ENCODE results near the gene PEPD. TPM values are rescaled to one million over a fixed set of nuclear protein-coding genes. Genes with fewer than 3 reads are reported as not detected.

The PEPD gene
- total and polyA plus RNA-seq, 4 donors: 37.3 to 211 (median 117) TPM

DNA sequence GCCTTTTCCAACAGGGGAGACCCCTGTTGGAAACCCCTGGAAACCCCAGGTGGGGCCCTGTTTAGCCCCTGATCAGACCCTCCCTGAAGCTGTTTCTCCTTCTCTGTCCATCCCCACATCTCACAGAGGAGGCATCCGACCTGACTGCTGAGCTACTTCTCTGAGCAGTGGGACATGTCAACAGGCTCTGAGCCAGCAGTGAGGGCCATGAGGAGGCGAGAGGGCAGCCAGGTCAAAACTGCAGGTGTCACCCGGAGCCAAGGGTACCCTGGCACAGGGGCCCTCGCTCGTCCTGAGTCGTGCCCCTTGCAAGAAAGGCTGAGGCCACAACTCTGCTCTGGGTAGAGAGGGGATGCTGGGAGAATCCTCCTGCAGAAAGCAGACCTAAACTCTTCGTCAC, 13.6 kb downstream of the PEPD start:
- no peaks in the 10 kb centered on the region for H3K9me3 ChIP-seq (ENCODE audit: control insufficient read depth in 4 of 4, low read length in 3 of 4)
- H3K9ac ChIP-seq (ENCODE audit: low read depth in 1 of 2, low read length in 2 of 2): no peak overlapping the region
- 54% methylated on average over 7 of the region's 7 CpGs for WGBS
- TF ChIP-seq SP1 (IDR thresholded peaks at IDR 0.05) (no peak), TAF1 (conservative IDR thresholded peaks at IDR 0.05) (no peak), RXRA (IDR thresholded peaks at IDR 0.05) (no peak), RAD21 (IDR thresholded peaks at IDR 0.05) (no peak), MAX (IDR thresholded peaks at IDR 0.05) (no peak), FOXA2 (IDR thresholded peaks at IDR 0.05) (no peak), NR2F2 (IDR thresholded peaks at IDR 0.05) (no peak), EGR1 (IDR thresholded peaks at IDR 0.05; ENCODE audit: low read depth in 2 of 2) (no peak), CTCF (IDR thresholded peaks at IDR 0.05; ENCODE audit: low read depth, low read length, missing input control) (no peak), ZBTB33 (IDR thresholded peaks at IDR 0.05) (no peak), HNF4A (conservative IDR thresholded peaks at IDR 0.05) (no peak)
- H3K4me1 ChIP-seq (ENCODE audit: control insufficient read depth in 4 of 4, insufficient read depth in 4 of 4, low read length in 3 of 4): peaks cover 11 to 52% (median 42%) of the 10 kb centered on the region in 4 donors
- no peaks in the 10 kb centered on the region for H3K27me3 ChIP-seq (ENCODE audit: control insufficient read depth in 4 of 4, insufficient read depth in 4 of 4, low read length in 3 of 4)
- H3K36me3 ChIP-seq (ENCODE audit: control insufficient read depth in 4 of 4, insufficient read depth in 3 of 4, low read depth in 1 of 4, low read length in 3 of 4): peaks cover 0 to 12% (median 4%) of the 10 kb centered on the region in 4 donors
- DNase-seq (ENCODE audit: low spot score): no peak
- no peak overlapping the region for H3K4me3 ChIP-seq (ENCODE audit: low read depth in 1 of 3, low read length in 3 of 3)
- peak overlapping the region; percentile 75 to 78 for H3K27ac ChIP-seq (ENCODE audit: low read depth in 1 of 2, low read length in 2 of 2)

DNA sequence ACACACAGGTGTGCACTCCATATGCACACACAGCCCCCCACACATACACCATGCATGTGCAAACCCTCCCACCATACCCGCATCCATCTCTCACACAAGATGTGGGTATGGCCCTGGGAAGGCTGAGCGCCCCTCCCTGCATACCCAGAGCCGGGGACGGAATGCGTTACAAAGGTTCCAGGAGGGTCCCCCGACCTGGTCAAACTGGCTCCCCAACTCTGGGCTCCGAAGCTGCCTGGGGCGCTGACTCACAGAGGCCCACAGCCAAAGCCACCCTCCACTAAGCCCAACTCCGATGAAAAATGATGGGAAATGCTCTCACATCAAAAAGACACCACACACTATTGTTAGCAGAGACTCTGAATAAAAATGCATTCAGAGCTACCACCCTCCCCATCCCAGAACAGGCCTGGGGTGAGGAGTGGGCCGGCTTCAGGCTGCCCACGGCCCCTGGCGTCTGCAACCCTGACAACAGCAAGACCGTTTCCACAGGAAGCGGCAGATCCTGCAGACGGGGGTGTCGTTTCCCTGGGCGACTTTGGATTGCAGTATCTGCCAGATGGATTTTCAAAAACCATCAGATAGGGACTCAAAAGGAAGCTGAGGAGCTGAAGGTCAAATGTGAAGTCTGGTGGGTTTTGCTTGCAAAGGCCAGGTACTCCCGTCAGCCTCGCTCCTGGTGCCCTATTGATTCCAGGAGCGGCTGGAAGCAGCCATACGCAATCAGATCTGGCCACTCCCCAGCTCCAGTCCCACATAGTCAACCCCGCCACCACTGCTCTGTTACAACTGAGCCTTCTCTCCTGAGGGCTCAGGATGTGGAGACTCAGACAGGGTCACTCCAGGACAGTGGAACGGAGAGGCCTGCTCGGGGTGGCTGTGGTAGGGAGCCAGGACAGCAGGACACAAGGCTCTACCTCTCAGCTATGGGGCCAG, 14.3 kb downstream of the PEPD start:
- Histone ChIP-seq H3K4me3 (ENCODE audit: low read depth in 1 of 3, low read length in 3 of 3) (no peak overlapping the region), H3K27ac (ENCODE audit: low read depth in 1 of 2, low read length in 2 of 2) (peak overlapping the region; percentile 36 to 78), H3K4me1 (ENCODE audit: control insufficient read depth in 4 of 4, insufficient read depth in 4 of 4, low read length in 3 of 4) (peaks cover 15 to 57% (median 44%) of the 10 kb centered on the region in 4 donors), H3K36me3 (ENCODE audit: control insufficient read depth in 4 of 4, insufficient read depth in 3 of 4, low read depth in 1 of 4, low read length in 3 of 4) (peaks cover 0 to 12% (median 3%) of the 10 kb centered on the region in 4 donors), H3K27me3 (ENCODE audit: control insufficient read depth in 4 of 4, insufficient read depth in 4 of 4, low read length in 3 of 4) (no peaks in the 10 kb centered on the region), H3K9ac (ENCODE audit: low read depth in 1 of 2, low read length in 2 of 2) (no peak overlapping the region), H3K9me3 (ENCODE audit: control insufficient read depth in 4 of 4, low read length in 3 of 4) (no peaks in the 10 kb centered on the region)
- no peak for TF ChIP-seq TAF1 (conservative IDR thresholded peaks at IDR 0.05)
- peak; percentile 41 for TF ChIP-seq SP1 (IDR thresholded peaks at IDR 0.05)
- TF ChIP-seq RXRA (IDR thresholded peaks at IDR 0.05): peak; percentile 71 to 85
- TF ChIP-seq RAD21 (IDR thresholded peaks at IDR 0.05): no peak
- TF ChIP-seq HNF4A (conservative IDR thresholded peaks at IDR 0.05): peak; percentile 25 to 66
- TF ChIP-seq, protein P1, sequence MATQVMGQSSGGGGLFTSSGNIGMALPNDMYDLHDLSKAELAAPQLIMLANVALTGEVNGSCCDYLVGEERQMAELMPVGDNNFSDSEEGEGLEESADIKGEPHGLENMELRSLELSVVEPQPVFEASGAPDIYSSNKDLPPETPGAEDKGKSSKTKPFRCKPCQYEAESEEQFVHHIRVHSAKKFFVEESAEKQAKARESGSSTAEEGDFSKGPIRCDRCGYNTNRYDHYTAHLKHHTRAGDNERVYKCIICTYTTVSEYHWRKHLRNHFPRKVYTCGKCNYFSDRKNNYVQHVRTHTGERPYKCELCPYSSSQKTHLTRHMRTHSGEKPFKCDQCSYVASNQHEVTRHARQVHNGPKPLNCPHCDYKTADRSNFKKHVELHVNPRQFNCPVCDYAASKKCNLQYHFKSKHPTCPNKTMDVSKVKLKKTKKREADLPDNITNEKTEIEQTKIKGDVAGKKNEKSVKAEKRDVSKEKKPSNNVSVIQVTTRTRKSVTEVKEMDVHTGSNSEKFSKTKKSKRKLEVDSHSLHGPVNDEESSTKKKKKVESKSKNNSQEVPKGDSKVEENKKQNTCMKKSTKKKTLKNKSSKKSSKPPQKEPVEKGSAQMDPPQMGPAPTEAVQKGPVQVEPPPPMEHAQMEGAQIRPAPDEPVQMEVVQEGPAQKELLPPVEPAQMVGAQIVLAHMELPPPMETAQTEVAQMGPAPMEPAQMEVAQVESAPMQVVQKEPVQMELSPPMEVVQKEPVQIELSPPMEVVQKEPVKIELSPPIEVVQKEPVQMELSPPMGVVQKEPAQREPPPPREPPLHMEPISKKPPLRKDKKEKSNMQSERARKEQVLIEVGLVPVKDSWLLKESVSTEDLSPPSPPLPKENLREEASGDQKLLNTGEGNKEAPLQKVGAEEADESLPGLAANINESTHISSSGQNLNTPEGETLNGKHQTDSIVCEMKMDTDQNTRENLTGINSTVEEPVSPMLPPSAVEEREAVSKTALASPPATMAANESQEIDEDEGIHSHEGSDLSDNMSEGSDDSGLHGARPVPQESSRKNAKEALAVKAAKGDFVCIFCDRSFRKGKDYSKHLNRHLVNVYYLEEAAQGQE (IDR thresholded peaks at IDR 0.05): peak; percentile 52
- 63% methylated on average over 24 of the region's 24 CpGs for WGBS
- DNase-seq (ENCODE audit: low spot score): no peak

Measured in liver (tissue), 9 donors.